HEK293 (cell line): Measurements from ENCODE around the gene MMP19.

ENCODE experiments used
- ELK4 ChIP-seq: IDR thresholded peaks from 2 replicates; pipeline ENCODE4 v1.6.1; 2011; ENCODE audit warnings: mild to moderate bottlenecking, low read depth, low read length, borderline replicate concordance
- GLI2 ChIP-seq: fragments of 450-650 bp; formaldehyde crosslinking; IDR thresholded peaks from 2 replicates; pipeline ENCODE4; 2017; ENCODE audit warnings: missing biosample characterization, missing genetic modification characterization, low read depth, borderline replicate concordance
- HOXD13 ChIP-seq: sonication (generic); formaldehyde crosslinking; IDR thresholded peaks from 2 replicates; pipeline ENCODE4 v1.8.0; 2022; ENCODE audit warnings: missing genetic modification reagents, borderline replicate concordance
- KLF1 ChIP-seq: fragments of 450-650 bp; formaldehyde crosslinking; IDR thresholded peaks from 2 replicates; pipeline ENCODE4 v1.5.1; 2016; ENCODE audit warnings: missing biosample characterization, missing genetic modification characterization
- KLF16 ChIP-seq: fragments of 450-650 bp; formaldehyde crosslinking; IDR thresholded peaks from 2 replicates; pipeline ENCODE4 v1.5.1; 2017; ENCODE audit warnings: missing biosample characterization, missing genetic modification characterization
- KLF9 ChIP-seq: fragments of 450-650 bp; formaldehyde crosslinking; IDR thresholded peaks from 2 replicates; pipeline ENCODE4 v1.5.1; 2016; ENCODE audit warnings: missing biosample characterization, missing genetic modification characterization, low read depth
- MYNN ChIP-seq: fragments of 450-650 bp; formaldehyde crosslinking; IDR thresholded peaks from 2 replicates; pipeline ENCODE4 v1.5.1; 2016; ENCODE audit warnings: missing biosample characterization, missing genetic modification characterization, borderline replicate concordance
- RBAK ChIP-seq: fragments of 450-650 bp; formaldehyde crosslinking; IDR thresholded peaks from 2 replicates; pipeline ENCODE4 v1.5.1; 2016; ENCODE audit warnings: missing biosample characterization, missing genetic modification characterization
- TRIM28 ChIP-seq: IDR thresholded peaks from 2 replicates; pipeline ENCODE4 v1.6.1; 2011; ENCODE audit warnings: low read length, control low read depth, borderline replicate concordance
- ZBTB1 ChIP-seq: fragments of 450-650 bp; formaldehyde crosslinking; IDR thresholded peaks from 2 replicates; pipeline ENCODE4 v1.5.1; 2016; ENCODE audit warnings: missing biosample characterization, missing genetic modification characterization
- ZBTB44 ChIP-seq: fragments of 450-650 bp; IDR thresholded peaks from 2 replicates; pipeline ENCODE4 v1.5.1; 2018; ENCODE audit warnings: missing biosample characterization, mild to moderate bottlenecking, missing genetic modification characterization
- ZBTB48 ChIP-seq: fragments of 450-650 bp; formaldehyde crosslinking; IDR thresholded peaks from 2 replicates; pipeline ENCODE4 v1.5.1; 2016; ENCODE audit warnings: missing biosample characterization, missing genetic modification characterization
- ZEB2 ChIP-seq: fragments of 450-650 bp; formaldehyde crosslinking; IDR thresholded peaks from 2 replicates; pipeline ENCODE4 v1.5.1; 2016; ENCODE audit warnings: missing biosample characterization, missing genetic modification characterization
- ZIC2 ChIP-seq: fragments of 450-650 bp; formaldehyde crosslinking; IDR thresholded peaks from 2 replicates; pipeline ENCODE4 v1.5.1; 2016; ENCODE audit warnings: missing biosample characterization, missing genetic modification characterization
- ZNF121 ChIP-seq: fragments of 450-650 bp; formaldehyde crosslinking; IDR thresholded peaks from 2 replicates; pipeline ENCODE4 v1.5.1; 2016; ENCODE audit warnings: missing biosample characterization, missing genetic modification characterization
- ZNF140 ChIP-seq: fragments of 450-650 bp; formaldehyde crosslinking; IDR thresholded peaks from 2 replicates; pipeline ENCODE4 v1.5.1; 2016; ENCODE audit warnings: missing biosample characterization, missing genetic modification characterization
- ZNF146 ChIP-seq: fragments of 450-650 bp; formaldehyde crosslinking; IDR thresholded peaks from 2 replicates; pipeline ENCODE4 v1.5.1; 2016; ENCODE audit warnings: missing biosample characterization, missing genetic modification characterization
- ZNF157 ChIP-seq: fragments of 450-650 bp; formaldehyde crosslinking; IDR thresholded peaks from 2 replicates; pipeline ENCODE4 v1.5.1; 2016; ENCODE audit warnings: missing biosample characterization, missing genetic modification characterization
- ZNF2 ChIP-seq: fragments of 450-650 bp; formaldehyde crosslinking; IDR thresholded peaks from 2 replicates; pipeline ENCODE4 v1.5.1; 2016; ENCODE audit warnings: missing biosample characterization, missing genetic modification characterization
- ZNF202 ChIP-seq: fragments of 450-650 bp; formaldehyde crosslinking; IDR thresholded peaks from 2 replicates; pipeline ENCODE4 v1.5.1; 2016; ENCODE audit warnings: missing biosample characterization, missing genetic modification characterization, borderline replicate concordance
- ZNF214 ChIP-seq: fragments of 450-650 bp; formaldehyde crosslinking; IDR thresholded peaks from 2 replicates; pipeline ENCODE4 v1.5.1; 2017; ENCODE audit warnings: missing biosample characterization, mild to moderate bottlenecking, missing genetic modification characterization, borderline replicate concordance
- ZNF292 ChIP-seq: fragments of 450-650 bp; formaldehyde crosslinking; IDR thresholded peaks from 2 replicates; pipeline ENCODE4 v1.5.1; 2016; ENCODE audit warnings: low read depth, missing biosample characterization, missing genetic modification characterization, borderline replicate concordance
- ZNF302 ChIP-seq: fragments of 450-650 bp; formaldehyde crosslinking; IDR thresholded peaks from 2 replicates; pipeline ENCODE4 v1.5.1; 2016; ENCODE audit warnings: missing biosample characterization, missing genetic modification characterization, low read depth
- ZNF324 ChIP-seq: fragments of 450-650 bp; formaldehyde crosslinking; IDR thresholded peaks from 2 replicates; pipeline ENCODE4 v1.5.1; 2016; ENCODE audit warnings: missing biosample characterization, missing genetic modification characterization
- ZNF335 ChIP-seq: fragments of 450-650 bp; formaldehyde crosslinking; conservative IDR thresholded peaks from 2 replicates; pipeline ENCODE4 v1.5.1; 2016; ENCODE audit warnings: missing biosample characterization, missing genetic modification characterization
- ZNF350 ChIP-seq: fragments of 450-650 bp; formaldehyde crosslinking; IDR thresholded peaks from 2 replicates; pipeline ENCODE4 v1.5.0; 2017; ENCODE audit warnings: missing biosample characterization, mild to moderate bottlenecking, missing genetic modification characterization
- ZNF48 ChIP-seq: fragments of 450-650 bp; formaldehyde crosslinking; IDR thresholded peaks from 2 replicates; pipeline ENCODE4 v1.5.1; 2016; ENCODE audit warnings: missing biosample characterization, missing genetic modification characterization
- ZNF544 ChIP-seq: fragments of 450-650 bp; formaldehyde crosslinking; IDR thresholded peaks from 2 replicates; pipeline ENCODE4 v1.5.0; 2017; ENCODE audit warnings: missing biosample characterization, missing genetic modification characterization
- ZNF560 ChIP-seq: fragments of 450-650 bp; formaldehyde crosslinking; IDR thresholded peaks from 2 replicates; pipeline ENCODE4 v1.5.1; 2017; ENCODE audit warnings: missing biosample characterization, missing genetic modification characterization, borderline replicate concordance
- ZNF585B ChIP-seq: fragments of 450-650 bp; formaldehyde crosslinking; IDR thresholded peaks from 2 replicates; pipeline ENCODE4 v1.5.1; 2016; ENCODE audit warnings: missing biosample characterization, missing genetic modification characterization
- ZNF76 ChIP-seq: fragments of 450-650 bp; formaldehyde crosslinking; IDR thresholded peaks from 2 replicates; pipeline ENCODE4; 2016; ENCODE audit warnings: low read depth, missing biosample characterization, missing genetic modification characterization, borderline replicate concordance
- ZNF776 ChIP-seq: fragments of 450-650 bp; formaldehyde crosslinking; IDR thresholded peaks from 2 replicates; pipeline ENCODE4 v1.5.0; 2017; ENCODE audit warnings: missing biosample characterization, missing genetic modification characterization, borderline replicate concordance
- ZNF777 ChIP-seq: fragments of 450-650 bp; formaldehyde crosslinking; IDR thresholded peaks from 2 replicates; pipeline ENCODE4 v1.5.1; 2017; ENCODE audit warnings: missing biosample characterization, missing genetic modification characterization, borderline replicate concordance
- ZNF791 ChIP-seq: fragments of 450-650 bp; formaldehyde crosslinking; IDR thresholded peaks from 2 replicates; pipeline ENCODE4 v1.5.1; 2016; ENCODE audit warnings: missing biosample characterization, missing genetic modification characterization
- TF ChIP-seq, protein P1 (sequence below): fragments of 450-650 bp; formaldehyde crosslinking; IDR thresholded peaks from 2 replicates; pipeline ENCODE4 v1.5.1; 2016; ENCODE audit warnings: missing biosample characterization, missing genetic modification characterization
- TF ChIP-seq, protein P2 (sequence below): fragments of 450-650 bp; formaldehyde crosslinking; optimal IDR thresholded peaks from 2 replicates; pipeline ENCODE3; 2016; ENCODE audit warnings: missing biosample characterization, mild to moderate bottlenecking, missing genetic modification characterization

MMP19 gene

GRCh38 chr12:55830601-55831446, 11.9 kb downstream of the MMP19 start (continued):
- TF ChIP-seq, protein P1, sequence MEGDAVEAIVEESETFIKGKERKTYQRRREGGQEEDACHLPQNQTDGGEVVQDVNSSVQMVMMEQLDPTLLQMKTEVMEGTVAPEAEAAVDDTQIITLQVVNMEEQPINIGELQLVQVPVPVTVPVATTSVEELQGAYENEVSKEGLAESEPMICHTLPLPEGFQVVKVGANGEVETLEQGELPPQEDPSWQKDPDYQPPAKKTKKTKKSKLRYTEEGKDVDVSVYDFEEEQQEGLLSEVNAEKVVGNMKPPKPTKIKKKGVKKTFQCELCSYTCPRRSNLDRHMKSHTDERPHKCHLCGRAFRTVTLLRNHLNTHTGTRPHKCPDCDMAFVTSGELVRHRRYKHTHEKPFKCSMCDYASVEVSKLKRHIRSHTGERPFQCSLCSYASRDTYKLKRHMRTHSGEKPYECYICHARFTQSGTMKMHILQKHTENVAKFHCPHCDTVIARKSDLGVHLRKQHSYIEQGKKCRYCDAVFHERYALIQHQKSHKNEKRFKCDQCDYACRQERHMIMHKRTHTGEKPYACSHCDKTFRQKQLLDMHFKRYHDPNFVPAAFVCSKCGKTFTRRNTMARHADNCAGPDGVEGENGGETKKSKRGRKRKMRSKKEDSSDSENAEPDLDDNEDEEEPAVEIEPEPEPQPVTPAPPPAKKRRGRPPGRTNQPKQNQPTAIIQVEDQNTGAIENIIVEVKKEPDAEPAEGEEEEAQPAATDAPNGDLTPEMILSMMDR (tag by site-specific recombination), result no peak
- TF ChIP-seq ZNF302 (tag by site-specific recombination), result no peak
- TF ChIP-seq ZNF777 (tag by site-specific recombination), result no peak
- peak; percentile 69 for TF ChIP-seq KLF1 (tag by site-specific recombination)
- TF ChIP-seq ZNF76 (tag by site-specific recombination), result peak; percentile 78
- TF ChIP-seq KLF16, result peak; percentile 45; the same call in 1 of the 2 replicates
- TF ChIP-seq RBAK (tag by site-specific recombination), result no peak
- TF ChIP-seq ZEB2 (tag by site-specific recombination), result no peak; the same call in 1 of the 2 replicates
- no peak for TF ChIP-seq HOXD13 (CRISPR knock-in tag)
- no peak for TF ChIP-seq ZNF121 (tag by site-specific recombination)
- TF ChIP-seq ZNF560 (tag by site-specific recombination), result no peak
- no peak for TF ChIP-seq ZNF585B
- TF ChIP-seq TRIM28, result no peak; the same call in 1 of the 2 replicates
- TF ChIP-seq ZNF202, result no peak
- no peak for TF ChIP-seq ZIC2 (tag by site-specific recombination)
- peak; percentile 29; the same call in 1 of the 2 replicates for TF ChIP-seq ZNF2
- no peak for TF ChIP-seq ZNF776 (tag by site-specific recombination)
- peak; percentile 51 for TF ChIP-seq KLF9 (tag by site-specific recombination)
- TF ChIP-seq ZNF214, result no peak
- peak; percentile 92 for TF ChIP-seq ZNF335
- TF ChIP-seq ZBTB48 (tag by site-specific recombination), result no peak; the same call in 1 of the 2 replicates
- peak; percentile 36; the same call in 1 of the 2 replicates for TF ChIP-seq ZBTB44 (tag by site-specific recombination)
- TF ChIP-seq ZBTB1, result no peak
- TF ChIP-seq ZNF324 (tag by site-specific recombination), result peak; percentile 63; the same call in 1 of the 2 replicates
- TF ChIP-seq ZNF48 (tag by site-specific recombination), result no peak
- no peak for TF ChIP-seq ZNF791 (tag by site-specific recombination)
- TF ChIP-seq ZNF544, result no peak
- no peak for TF ChIP-seq ZNF157 (tag by site-specific recombination)
- TF ChIP-seq ZNF292, result no peak
- TF ChIP-seq, protein P2, sequence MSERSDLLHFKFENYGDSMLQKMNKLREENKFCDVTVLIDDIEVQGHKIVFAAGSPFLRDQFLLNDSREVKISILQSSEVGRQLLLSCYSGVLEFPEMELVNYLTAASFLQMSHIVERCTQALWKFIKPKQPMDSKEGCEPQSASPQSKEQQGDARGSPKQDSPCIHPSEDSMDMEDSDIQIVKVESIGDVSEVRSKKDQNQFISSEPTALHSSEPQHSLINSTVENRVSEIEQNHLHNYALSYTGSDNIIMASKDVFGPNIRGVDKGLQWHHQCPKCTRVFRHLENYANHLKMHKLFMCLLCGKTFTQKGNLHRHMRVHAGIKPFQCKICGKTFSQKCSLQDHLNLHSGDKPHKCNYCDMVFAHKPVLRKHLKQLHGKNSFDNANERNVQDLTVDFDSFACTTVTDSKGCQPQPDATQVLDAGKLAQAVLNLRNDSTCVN (tag by site-specific recombination), result peak; percentile 99
- no peak for TF ChIP-seq ZNF140 (tag by site-specific recombination)
- no peak for TF ChIP-seq ZNF350 (tag by site-specific recombination)
- TF ChIP-seq ELK4, result no peak
- TF ChIP-seq GLI2 (tag by site-specific recombination), result no peak
- TF ChIP-seq MYNN, result no peak
- no peak for TF ChIP-seq ZNF146 (tag by site-specific recombination)
